Measurements from ENCODE around the gene AJM1. TPM values are rescaled to one million over a fixed set of nuclear protein-coding genes. Genes with fewer than 3 reads are reported as not detected.
"Not testable (repeated sequence)": the region's sequence is repeated elsewhere in the genome, so short reads cannot be mapped to it uniquely, and the experiment has no call there.

The AJM1 gene
- total RNA-seq, 6 experiments from 2014 or later: 4.5 to 8.0 (median 5.3) TPM

GRCh38 chr9:136798708-136799078 lies 43.6 kb upstream of the AJM1 start:
- Mint-ChIP-seq H3K4me1 (ENCODE audit: low read depth) (peaks cover 23% of the 10 kb centered on the region), H3K27me3 (ENCODE audit: insufficient read depth) (peaks cover 39% of the 10 kb centered on the region), H3K4me3 (no peak overlapping the region), H3K27ac (no peak overlapping the region), H3K36me3 (ENCODE audit: low read depth) (no peaks in the 10 kb centered on the region), H3K9me3 (no peaks in the 10 kb centered on the region)
- no peak for DNase-seq
- TF ChIP-seq, protein P1, sequence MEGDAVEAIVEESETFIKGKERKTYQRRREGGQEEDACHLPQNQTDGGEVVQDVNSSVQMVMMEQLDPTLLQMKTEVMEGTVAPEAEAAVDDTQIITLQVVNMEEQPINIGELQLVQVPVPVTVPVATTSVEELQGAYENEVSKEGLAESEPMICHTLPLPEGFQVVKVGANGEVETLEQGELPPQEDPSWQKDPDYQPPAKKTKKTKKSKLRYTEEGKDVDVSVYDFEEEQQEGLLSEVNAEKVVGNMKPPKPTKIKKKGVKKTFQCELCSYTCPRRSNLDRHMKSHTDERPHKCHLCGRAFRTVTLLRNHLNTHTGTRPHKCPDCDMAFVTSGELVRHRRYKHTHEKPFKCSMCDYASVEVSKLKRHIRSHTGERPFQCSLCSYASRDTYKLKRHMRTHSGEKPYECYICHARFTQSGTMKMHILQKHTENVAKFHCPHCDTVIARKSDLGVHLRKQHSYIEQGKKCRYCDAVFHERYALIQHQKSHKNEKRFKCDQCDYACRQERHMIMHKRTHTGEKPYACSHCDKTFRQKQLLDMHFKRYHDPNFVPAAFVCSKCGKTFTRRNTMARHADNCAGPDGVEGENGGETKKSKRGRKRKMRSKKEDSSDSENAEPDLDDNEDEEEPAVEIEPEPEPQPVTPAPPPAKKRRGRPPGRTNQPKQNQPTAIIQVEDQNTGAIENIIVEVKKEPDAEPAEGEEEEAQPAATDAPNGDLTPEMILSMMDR (IDR thresholded peaks at IDR 0.05): no peak

- Mint-ChIP-seq H3K9me3 (no peaks in the 10 kb centered on the region), H3K4me3 (no peak overlapping the region), H3K27me3 (ENCODE audit: insufficient read depth) (peaks cover 39% of the 10 kb centered on the region), H3K27ac (no peak overlapping the region), H3K4me1 (ENCODE audit: low read depth) (peaks cover 23% of the 10 kb centered on the region), H3K36me3 (ENCODE audit: low read depth) (no peaks in the 10 kb centered on the region)
- no peak for DNase-seq
- TF ChIP-seq, protein P1 (IDR thresholded peaks at IDR 0.05): no peak
Observed at GRCh38 chr9:136799079-136799853, 43.0 kb upstream of the AJM1 start.

GRCh38 chr9:136799854-136800657 lies 42.2 kb upstream of the AJM1 start:
- TF ChIP-seq, protein P1 (IDR thresholded peaks at IDR 0.05): no peak
- Mint-ChIP-seq H3K9me3 (no peaks in the 10 kb centered on the region), H3K27me3 (ENCODE audit: insufficient read depth) (peaks cover 39% of the 10 kb centered on the region), H3K36me3 (ENCODE audit: low read depth) (no peaks in the 10 kb centered on the region), H3K4me3 (peak overlapping the region; percentile 74), H3K4me1 (ENCODE audit: low read depth) (peaks cover 23% of the 10 kb centered on the region), H3K27ac (no peak overlapping the region)
- DNase-seq: no peak

GRCh38 chr9:136802321-136802720 lies 40.0 kb upstream of the AJM1 start:
- H3K9me3 Mint-ChIP-seq: no peaks in the 10 kb centered on the region
- H3K27ac Mint-ChIP-seq: no peak overlapping the region
- H3K27me3 Mint-ChIP-seq (ENCODE audit: insufficient read depth): peaks cover 29% of the 10 kb centered on the region
- TF ChIP-seq, protein P1 (IDR thresholded peaks at IDR 0.05): no peak
- H3K4me3 Mint-ChIP-seq: no peak overlapping the region
- no peak for DNase-seq
- peaks cover 16% of the 10 kb centered on the region for H3K4me1 Mint-ChIP-seq (ENCODE audit: low read depth)
- no peaks in the 10 kb centered on the region for H3K36me3 Mint-ChIP-seq (ENCODE audit: low read depth)

DNA sequence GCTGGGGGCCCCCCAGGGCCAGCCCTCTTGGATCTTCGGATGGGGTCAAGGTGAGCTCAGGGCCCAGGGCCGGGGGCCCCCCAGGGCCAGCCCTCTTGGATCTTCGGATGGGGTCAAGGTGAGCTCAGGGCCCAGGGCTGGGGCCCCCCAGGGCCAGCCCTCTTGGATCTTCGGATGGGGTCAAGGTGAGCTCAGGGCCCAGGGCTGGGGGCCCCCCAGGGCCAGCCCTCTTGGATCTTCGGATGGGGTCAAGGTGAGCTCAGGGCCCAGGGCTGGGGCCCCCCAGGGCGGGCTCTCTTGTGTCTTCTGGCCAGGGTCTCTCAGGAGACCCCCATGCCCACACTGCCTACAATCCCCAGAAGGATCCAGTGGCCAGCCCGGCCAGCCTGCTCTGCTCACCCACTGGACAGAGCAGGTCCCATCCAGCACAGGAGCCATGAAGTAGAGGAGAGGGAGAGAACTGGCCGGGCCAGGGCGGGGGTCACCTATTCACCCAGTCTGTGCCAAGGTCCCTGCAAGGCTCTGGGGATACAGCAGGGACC lies 39.2 kb upstream of the AJM1 start:
- not testable (repeated sequence) for H3K9me3 Mint-ChIP-seq; H3K27ac Mint-ChIP-seq; H3K4me3 Mint-ChIP-seq; DNase-seq; H3K36me3 Mint-ChIP-seq (ENCODE audit: low read depth)
- Mint-ChIP-seq H3K4me1 (ENCODE audit: low read depth) (peaks cover 16% of the 10 kb centered on the region), H3K27me3 (ENCODE audit: insufficient read depth) (peaks cover 26% of the 10 kb centered on the region)

Data from HFFc6 (cell line).